ENCODE measurements around the gene IRF2.
"Not testable (repeated sequence)": the region's sequence is repeated elsewhere in the genome, so short reads cannot be mapped to it uniquely, and the experiment has no call there.

GRCh38 chr4:184342857-184343237 is 131.5 kb downstream of the IRF2 start:
- not testable (repeated sequence) for TF ChIP-seq POLR2A, CTCF (IDR thresholded peaks at IDR 0.05)

Data from adrenal gland (tissue), 5 donors.